Endothelial cell of umbilical vein (primary cell): ENCODE measurements around the gene MYO1A. TPM values are rescaled to one million over a fixed set of nuclear protein-coding genes. Genes with fewer than 3 reads are reported as not detected.

Experiments
- BruUV-seq: library from RNA; stranded (reverse); fragments of 400-500 nt; replicated peaks from 2 replicates; lab custom pipeline; 2021; lab: Mats Ljungman, UMichigan
- CTCF ChIA-PET: fragments of 300-600, 350-600 bp; sonication (Branson Sonifier 250); formaldehyde crosslinking; loops from one replicate; lab custom pipeline; 2021; ENCODE audit warnings: antibody characterized with exemption, inconsistent platforms; lab: Charles Lee
- POLR2A ChIA-PET: fragments of 300-600, 350-600 bp; sonication (Branson Sonifier 250); formaldehyde crosslinking; loops from one replicate; lab custom pipeline; 2021; ENCODE audit warnings: antibody characterized with exemption, inconsistent platforms; lab: Charles Lee
- DNase-seq: peaks from one replicate; pipeline ENCODE4 v3.0.0-alpha.2; 2011; ENCODE audit warnings: low read depth, low spot score
- FAIRE-seq: peaks from 2 replicates; lab custom pipeline; 2011; peaks lifted over from hg19 to GRCh38; lab: Jason Lieb, UNC
- H2AFZ ChIP-seq: 2 replicates; pipeline ENCODE4 v1.6.0; 2012; ENCODE audit warnings: low read depth, low read length, control low read depth, inconsistent platforms
- H3K27ac ChIP-seq: 2 replicates; pipeline ENCODE4 v1.5.1; 2011; ENCODE audit warnings: low read depth, mild to moderate bottlenecking, control low read depth, low read length, moderate library complexity; ENCODE audit not compliant: insufficient read depth
- H3K27me3 ChIP-seq, 2 experiments: 2 replicates each; pipeline versions ENCODE4 v1.6.0 to v1.6.1; 2011; ENCODE audit warnings: low read length in 2 of 2, mixed read lengths in 1 of 2; ENCODE audit not compliant: control insufficient read depth in 2 of 2, insufficient read depth in 2 of 2
- H3K36me3 ChIP-seq, 2 experiments: 2 replicates in 1 of 2; 3 replicates in 1 of 2; pipeline ENCODE4 v1.5.1; 2011; ENCODE audit warnings: low read length in 2 of 2, mild to moderate bottlenecking in 1 of 2, moderate library complexity in 1 of 2; ENCODE audit not compliant: control insufficient read depth in 2 of 2, insufficient read depth in 2 of 2; ENCODE audit errors: extremely low read depth in 1 of 2
- H3K4me1 ChIP-seq: 3 replicates; pipeline ENCODE4 v1.5.1; 2011; ENCODE audit warnings: mild to moderate bottlenecking, low read length; ENCODE audit not compliant: control insufficient read depth, insufficient read depth; ENCODE audit errors: extremely low read depth
- H3K4me2 ChIP-seq: 2 replicates; pipeline ENCODE4 v1.6.1; 2011; ENCODE audit warnings: low read length, control low read depth, mixed read lengths; ENCODE audit not compliant: insufficient read depth
- H3K4me3 ChIP-seq, 3 experiments: fragments of 200-600 bp in 1 of 3; sonication (generic), shearing (Covaris generic) in 1 of 3; replicated peaks in 1 of 3; 2 replicates each; pipeline ENCODE4 v1.5.1; 2011 to 2016; ENCODE audit warnings: control low read depth in 3 of 3, low read length in 3 of 3, mild to moderate bottlenecking in 2 of 3, inconsistent platforms in 1 of 3, low read depth in 1 of 3, moderate library complexity in 1 of 3; ENCODE audit not compliant: insufficient read depth in 1 of 3
- H3K79me2 ChIP-seq: 2 replicates; pipeline ENCODE4 v1.6.0; 2012; ENCODE audit warnings: low read length, inconsistent platforms; ENCODE audit not compliant: control insufficient read depth, insufficient read depth
- H3K9ac ChIP-seq: replicated peaks from 2 replicates; pipeline ENCODE3; 2011; ENCODE audit warnings: low read length, control low read depth; ENCODE audit not compliant: insufficient read depth; ENCODE audit errors: extremely low read depth
- H3K9me1 ChIP-seq: replicated peaks from 3 replicates; pipeline ENCODE4 v1.6.0; 2011; ENCODE audit warnings: mild to moderate bottlenecking, low read length; ENCODE audit not compliant: control insufficient read depth, insufficient read depth; ENCODE audit errors: extremely low read depth
- H3K9me3 ChIP-seq: replicated peaks from 2 replicates; pipeline ENCODE4 v1.5.1; 2012; ENCODE audit warnings: low read length, inconsistent platforms; ENCODE audit not compliant: control insufficient read depth, insufficient read depth
- H4K20me1 ChIP-seq: replicated peaks from 2 replicates; pipeline ENCODE3; 2011; ENCODE audit warnings: mild to moderate bottlenecking, low read length; ENCODE audit not compliant: control insufficient read depth, insufficient read depth; ENCODE audit errors: extremely low read depth
- EZH2 ChIP-seq: IDR thresholded peaks from 2 replicates; pipeline ENCODE4 v1.6.1; 2012; ENCODE audit warnings: borderline replicate concordance, low read depth, mild to moderate bottlenecking, moderate library complexity, low read length, inconsistent platforms; ENCODE audit not compliant: severe bottlenecking
- FOS ChIP-seq: IDR thresholded peaks from 2 replicates; pipeline ENCODE4 v1.6.1; 2011; ENCODE audit warnings: mild to moderate bottlenecking, low read length, moderate library complexity, borderline replicate concordance; ENCODE audit not compliant: insufficient read depth
- GATA2 ChIP-seq: IDR thresholded peaks from 2 replicates; pipeline ENCODE4 v1.7.0; 2011; ENCODE audit warnings: low read depth, mild to moderate bottlenecking, moderate library complexity, mixed read lengths, low read length; ENCODE audit not compliant: insufficient read length, insufficient read depth
- JUN ChIP-seq: IDR thresholded peaks from 2 replicates; pipeline ENCODE4 v1.6.1; 2011; ENCODE audit warnings: borderline replicate concordance, low read depth; ENCODE audit not compliant: insufficient read length, insufficient read depth
- MYC ChIP-seq: IDR thresholded peaks from one replicate; pipeline ENCODE4 v1.6.1; 2011; ENCODE audit warnings: mild to moderate bottlenecking, low read depth, low read length
- POLR2A ChIP-seq: IDR thresholded peaks from 2 replicates; pipeline ENCODE4 v1.6.1; 2012; ENCODE audit warnings: low read depth, mild to moderate bottlenecking, control low read depth, low read length
- POLR2AphosphoS5 ChIP-seq: IDR thresholded peaks from 2 replicates; pipeline ENCODE4 v1.6.1; 2012; ENCODE audit warnings: low read depth, mild to moderate bottlenecking, control low read depth, low read length, moderate library complexity; ENCODE audit not compliant: insufficient read depth
- dilution Hi-C: fragments of 300-500 bp; cut with MboI; formaldehyde crosslinking; loops from one replicate; pipeline ENCODE4 v1.15.0; 2019; ENCODE audit warnings: low sequenced_read_pairs; ENCODE audit not compliant: extremely low pct_ligation_motif_present
- intact Hi-C: fragments of 100-400 bp; cut with micrococcal nuclease; formaldehyde crosslinking; loops from one replicate; pipeline ENCODE4 v1.10.0; 2022
- polyA plus RNA-seq, 4 experiments: library from polyadenylated mRNA; depleted of rRNA in 3 of 4; stranded (reverse) in 3 of 4; unstranded in 1 of 4; fragments of >200 nt; gene quantifications; 2 replicates each; pipeline versions ENCODE4 v1.2.1 to v1.2.3, GENCODE V29; 2011 to 2012; ENCODE audit warnings: missing spikeins in 1 of 4
- total RNA-seq: library from RNA; stranded (reverse); gene quantifications from 2 replicates; pipeline ENCODE4 v1.2.3, GENCODE V29; 2021
- TF ChIP-seq, protein P1 (sequence below), 2 donors: IDR thresholded peaks; 1 replicate in 1 of 2; 2 replicates in 1 of 2; pipeline ENCODE4 v1.5.1; 2011; ENCODE audit warnings: low read length in 2 of 2, mild to moderate bottlenecking in 2 of 2, moderate library complexity in 2 of 2, control low read depth in 1 of 2, inconsistent platforms in 1 of 2, low read depth in 1 of 2; ENCODE audit not compliant: insufficient read depth in 1 of 2; ENCODE audit errors: extremely low read depth in 1 of 2
- TF ChIP-seq, protein P2 (sequence below): IDR thresholded peaks from 2 replicates; pipeline ENCODE4 v1.6.1; 2011; ENCODE audit not compliant: insufficient read depth, insufficient read length

The MYO1A gene
- total and polyA plus RNA-seq, 2 donors (not counting 3 experiments of a cell fraction or from before 2014, with no cell fraction given) = not detected

GRCh38 chr12:57072661-57073060 is 22.7 kb upstream of the MYO1A start:
- ChIA-PET CTCF (interaction anchor here (0.7 to 5.4 kb wide), 5 partner anchors 19 to 71 kb away, joined by 3 to 122 read pairs (median 4); partner anchors contain the start of genes NAB2 and STAT6), POLR2A (no interaction called here)
- TF ChIP-seq, protein P1, sequence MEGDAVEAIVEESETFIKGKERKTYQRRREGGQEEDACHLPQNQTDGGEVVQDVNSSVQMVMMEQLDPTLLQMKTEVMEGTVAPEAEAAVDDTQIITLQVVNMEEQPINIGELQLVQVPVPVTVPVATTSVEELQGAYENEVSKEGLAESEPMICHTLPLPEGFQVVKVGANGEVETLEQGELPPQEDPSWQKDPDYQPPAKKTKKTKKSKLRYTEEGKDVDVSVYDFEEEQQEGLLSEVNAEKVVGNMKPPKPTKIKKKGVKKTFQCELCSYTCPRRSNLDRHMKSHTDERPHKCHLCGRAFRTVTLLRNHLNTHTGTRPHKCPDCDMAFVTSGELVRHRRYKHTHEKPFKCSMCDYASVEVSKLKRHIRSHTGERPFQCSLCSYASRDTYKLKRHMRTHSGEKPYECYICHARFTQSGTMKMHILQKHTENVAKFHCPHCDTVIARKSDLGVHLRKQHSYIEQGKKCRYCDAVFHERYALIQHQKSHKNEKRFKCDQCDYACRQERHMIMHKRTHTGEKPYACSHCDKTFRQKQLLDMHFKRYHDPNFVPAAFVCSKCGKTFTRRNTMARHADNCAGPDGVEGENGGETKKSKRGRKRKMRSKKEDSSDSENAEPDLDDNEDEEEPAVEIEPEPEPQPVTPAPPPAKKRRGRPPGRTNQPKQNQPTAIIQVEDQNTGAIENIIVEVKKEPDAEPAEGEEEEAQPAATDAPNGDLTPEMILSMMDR (IDR thresholded peaks at IDR 0.05; ENCODE audit: extremely low read depth in 1 of 2, insufficient read depth in 1 of 2, low read depth in 1 of 2, low read length in 2 of 2) = no peak
- TF ChIP-seq POLR2A = no peak
- TF ChIP-seq GATA2 = no peak
- TF ChIP-seq FOS = no peak
- no peak for TF ChIP-seq MYC
- TF ChIP-seq POLR2AphosphoS5 = no peak
- no peak for TF ChIP-seq JUN
- TF ChIP-seq, protein P2, sequence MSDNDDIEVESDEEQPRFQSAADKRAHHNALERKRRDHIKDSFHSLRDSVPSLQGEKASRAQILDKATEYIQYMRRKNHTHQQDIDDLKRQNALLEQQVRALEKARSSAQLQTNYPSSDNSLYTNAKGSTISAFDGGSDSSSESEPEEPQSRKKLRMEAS = no peak
- TF ChIP-seq EZH2 = no peak
- intact Hi-C loops (no loop called here), dilution Hi-C loops (no loop called here)
- DNase-seq (no peak), FAIRE-seq (no peak)
- no peak overlapping the region for H3K4me3 ChIP-seq
- no peak overlapping the region for H3K9ac ChIP-seq
- H3K9me1 ChIP-seq = no peaks in the 10 kb centered on the region
- no peak overlapping the region for H2AFZ ChIP-seq
- H3K79me2 ChIP-seq = peaks cover 4% of the 10 kb centered on the region
- H3K4me2 ChIP-seq = no peak overlapping the region
- H3K4me1 ChIP-seq = peaks cover 4% of the 10 kb centered on the region
- H3K36me3 ChIP-seq = peaks cover 0 to 13% of the 10 kb centered on the region in 2 experiments
- BruUV-seq = no TSS peak
- H4K20me1 ChIP-seq = no peaks in the 10 kb centered on the region
- H3K27ac ChIP-seq = no peak overlapping the region
- no peaks in the 10 kb centered on the region for H3K9me3 ChIP-seq
- H3K27me3 ChIP-seq = no peaks in the 10 kb centered on the region
